Astrocyte (in vitro differentiated cells and primary cell): Measurements from ENCODE around the gene ADCY1. TPM values are rescaled to one million over a fixed set of nuclear protein-coding genes. Genes with fewer than 3 reads are reported as not detected.

Experiments used
- DNase-seq: peaks from one replicate; pipeline ENCODE4 v3.0.0-alpha.2; 2010; ENCODE audit warnings: low read depth
- FAIRE-seq: peaks from 2 replicates; lab custom pipeline; 2011; peaks lifted over from hg19 to GRCh38; lab: Jason Lieb, UNC
- H2AFZ ChIP-seq: 2 replicates; pipeline ENCODE4 v1.6.0; 2012; ENCODE audit warnings: low read depth, low read length, inconsistent platforms
- H3K27ac ChIP-seq: 2 replicates; pipeline ENCODE4 v1.5.1; 2011; ENCODE audit warnings: low read depth, low read length, inconsistent platforms
- H3K27me3 ChIP-seq: 2 replicates; pipeline ENCODE4 v1.6.0; 2011; ENCODE audit warnings: low read length, inconsistent platforms; ENCODE audit not compliant: insufficient read depth
- H3K36me3 ChIP-seq: 2 replicates; pipeline ENCODE4 v1.5.1; 2011; ENCODE audit warnings: low read length, inconsistent platforms; ENCODE audit not compliant: insufficient read depth
- H3K4me1 ChIP-seq: 2 replicates; pipeline ENCODE4 v1.5.1; 2011; ENCODE audit warnings: low read length, inconsistent platforms; ENCODE audit not compliant: insufficient read depth
- H3K4me2 ChIP-seq: 2 replicates; pipeline ENCODE4 v1.6.0; 2012; ENCODE audit warnings: low read length, inconsistent platforms
- H3K4me3 ChIP-seq: 2 replicates; pipeline ENCODE4 v1.5.1; 2011; ENCODE audit warnings: low read depth, mild to moderate bottlenecking, low read length, inconsistent platforms; ENCODE audit not compliant: insufficient read depth
- H3K79me2 ChIP-seq: 2 replicates; pipeline ENCODE4 v1.6.0; 2012; ENCODE audit warnings: mild to moderate bottlenecking, low read length, inconsistent platforms; ENCODE audit not compliant: insufficient read depth
- H3K9ac ChIP-seq: 2 replicates; pipeline ENCODE4 v1.6.0; 2012; ENCODE audit warnings: mild to moderate bottlenecking, low read length, inconsistent platforms
- H3K9me3 ChIP-seq: 2 replicates; pipeline ENCODE4 v1.5.1; 2012; ENCODE audit warnings: low read depth, mild to moderate bottlenecking, low read length, inconsistent platforms; ENCODE audit not compliant: insufficient read depth
- H4K20me1 ChIP-seq: 2 replicates; pipeline ENCODE4 v1.6.0; 2012; ENCODE audit warnings: low read length, inconsistent platforms; ENCODE audit not compliant: insufficient read depth
- H3K27ac Mint-ChIP-seq: one replicate; pipeline ENCODE4 v1.8.0; 2021; ENCODE audit warnings: mild to moderate bottlenecking, mixed read lengths; ENCODE audit not compliant: unreplicated experiment
- H3K27me3 Mint-ChIP-seq: one replicate; pipeline ENCODE4 v1.8.0; 2021; ENCODE audit warnings: low read depth, mixed read lengths; ENCODE audit not compliant: unreplicated experiment
- H3K36me3 Mint-ChIP-seq: one replicate; pipeline ENCODE4 v1.8.0; 2021; ENCODE audit warnings: low read depth, mixed read lengths; ENCODE audit not compliant: unreplicated experiment
- H3K4me1 Mint-ChIP-seq: one replicate; pipeline ENCODE4 v1.8.0; 2021; ENCODE audit warnings: low read depth, mixed read lengths; ENCODE audit not compliant: unreplicated experiment
- H3K4me3 Mint-ChIP-seq: one replicate; pipeline ENCODE4 v1.8.0; 2021; ENCODE audit warnings: mild to moderate bottlenecking, moderate library complexity, mixed read lengths; ENCODE audit not compliant: unreplicated experiment
- H3K9me3 Mint-ChIP-seq: one replicate; pipeline ENCODE4 v1.8.0; 2021; ENCODE audit warnings: mild to moderate bottlenecking, mixed read lengths; ENCODE audit not compliant: unreplicated experiment
- EZH2 ChIP-seq: IDR thresholded peaks from 2 replicates; pipeline ENCODE4 v1.6.1; 2012; ENCODE audit warnings: mild to moderate bottlenecking, low read length, inconsistent platforms; ENCODE audit not compliant: insufficient read depth
- total RNA-seq: library from RNA; stranded (reverse); gene quantifications from 2 replicates; pipeline ENCODE4 v1.2.1, GENCODE V29; 2021
- TF ChIP-seq, protein P1 (sequence below): IDR thresholded peaks from 2 replicates; pipeline ENCODE4 v1.5.1; 2011; ENCODE audit warnings: low read depth, mild to moderate bottlenecking, inconsistent platforms, low read length, moderate library complexity; ENCODE audit not compliant: insufficient read depth

Gene ADCY1
- total RNA-seq, 1 donor from 2014 or later: 1.6 TPM

DNA sequence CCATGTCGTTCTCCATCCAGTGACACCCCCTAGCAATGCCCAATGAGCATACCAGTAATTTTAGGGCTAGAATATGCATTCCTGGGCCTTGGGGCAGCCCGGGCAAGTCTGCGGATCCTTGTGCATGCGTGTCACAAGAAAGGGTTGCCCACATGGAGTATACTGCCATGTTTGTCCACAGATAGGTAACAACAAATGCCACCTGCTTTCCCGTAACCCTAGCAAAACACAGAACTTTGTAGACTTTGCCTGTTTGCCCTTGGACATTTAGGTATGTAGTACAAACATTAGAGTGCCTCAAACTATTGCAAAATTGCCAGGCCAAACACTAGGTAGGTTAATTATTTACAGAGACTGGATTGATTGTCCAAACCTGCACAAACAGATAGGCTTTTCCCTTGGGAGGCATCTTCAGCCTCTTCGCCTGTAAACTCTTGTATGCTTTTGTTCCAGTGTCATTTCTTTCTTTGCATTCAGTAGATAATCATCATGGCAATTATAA, 117.0 kb downstream of the ADCY1 start:
- DNase-seq: no peak
- Mint-ChIP-seq H3K4me3 (no peak overlapping the region), H3K27ac (no peak overlapping the region), H3K36me3 (peaks cover 2% of the 10 kb centered on the region), H3K4me1 (peaks cover 13% of the 10 kb centered on the region), H3K27me3 (peaks cover 1% of the 10 kb centered on the region), H3K9me3 (no peaks in the 10 kb centered on the region)
- no peak overlapping the region for H3K9ac ChIP-seq
- no peaks in the 10 kb centered on the region for H3K79me2 ChIP-seq
- peaks cover 17% of the 10 kb centered on the region for H3K4me1 ChIP-seq
- H3K36me3 ChIP-seq: no peaks in the 10 kb centered on the region
- no peaks in the 10 kb centered on the region for H3K27me3 ChIP-seq
- no peak for FAIRE-seq
- TF ChIP-seq, protein P1, sequence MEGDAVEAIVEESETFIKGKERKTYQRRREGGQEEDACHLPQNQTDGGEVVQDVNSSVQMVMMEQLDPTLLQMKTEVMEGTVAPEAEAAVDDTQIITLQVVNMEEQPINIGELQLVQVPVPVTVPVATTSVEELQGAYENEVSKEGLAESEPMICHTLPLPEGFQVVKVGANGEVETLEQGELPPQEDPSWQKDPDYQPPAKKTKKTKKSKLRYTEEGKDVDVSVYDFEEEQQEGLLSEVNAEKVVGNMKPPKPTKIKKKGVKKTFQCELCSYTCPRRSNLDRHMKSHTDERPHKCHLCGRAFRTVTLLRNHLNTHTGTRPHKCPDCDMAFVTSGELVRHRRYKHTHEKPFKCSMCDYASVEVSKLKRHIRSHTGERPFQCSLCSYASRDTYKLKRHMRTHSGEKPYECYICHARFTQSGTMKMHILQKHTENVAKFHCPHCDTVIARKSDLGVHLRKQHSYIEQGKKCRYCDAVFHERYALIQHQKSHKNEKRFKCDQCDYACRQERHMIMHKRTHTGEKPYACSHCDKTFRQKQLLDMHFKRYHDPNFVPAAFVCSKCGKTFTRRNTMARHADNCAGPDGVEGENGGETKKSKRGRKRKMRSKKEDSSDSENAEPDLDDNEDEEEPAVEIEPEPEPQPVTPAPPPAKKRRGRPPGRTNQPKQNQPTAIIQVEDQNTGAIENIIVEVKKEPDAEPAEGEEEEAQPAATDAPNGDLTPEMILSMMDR: no peak
- no peak for TF ChIP-seq EZH2
- H3K9me3 ChIP-seq: no peaks in the 10 kb centered on the region
- no peaks in the 10 kb centered on the region for H4K20me1 ChIP-seq
- H3K4me3 ChIP-seq: no peak overlapping the region
- no peak overlapping the region for H2AFZ ChIP-seq
- no peak overlapping the region for H3K4me2 ChIP-seq
- no peak overlapping the region for H3K27ac ChIP-seq

DNA sequence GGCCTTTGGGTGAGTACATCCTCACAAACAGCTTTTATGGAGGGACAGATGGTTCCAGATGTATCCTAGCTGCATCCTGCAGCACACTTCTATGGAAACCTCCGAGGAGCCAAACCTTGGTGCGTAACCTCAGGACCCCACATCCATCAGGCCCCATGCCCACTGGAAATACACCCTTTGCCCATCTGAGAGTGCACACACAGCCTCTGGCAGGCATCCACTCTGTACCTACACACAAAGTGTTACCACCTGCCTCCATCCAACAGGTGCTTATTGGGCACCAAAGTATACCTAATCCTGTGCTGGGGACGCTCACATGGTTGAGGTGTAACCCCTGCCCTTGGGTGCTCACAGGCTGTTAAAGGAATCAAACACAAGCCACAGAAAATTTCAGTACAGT, 117.9 kb downstream of the ADCY1 start:
- no peaks in the 10 kb centered on the region for H3K9me3 Mint-ChIP-seq
- no peak for FAIRE-seq

More for the DNA sequence above, 117.9 kb downstream of the ADCY1 start:
- Histone ChIP-seq H3K4me2 (no peak overlapping the region), H3K9ac (no peak overlapping the region), H3K36me3 (no peaks in the 10 kb centered on the region), H4K20me1 (no peaks in the 10 kb centered on the region), H3K9me3 (no peaks in the 10 kb centered on the region), H2AFZ (no peak overlapping the region), H3K4me3 (no peak overlapping the region), H3K27ac (no peak overlapping the region), H3K79me2 (no peaks in the 10 kb centered on the region), H3K4me1 (peaks cover 17% of the 10 kb centered on the region), H3K27me3 (no peaks in the 10 kb centered on the region)
- H3K4me1 Mint-ChIP-seq: peaks cover 13% of the 10 kb centered on the region
- no peak overlapping the region for H3K4me3 Mint-ChIP-seq
- H3K27ac Mint-ChIP-seq: no peak overlapping the region
- DNase-seq: no peak
- H3K36me3 Mint-ChIP-seq: peaks cover 2% of the 10 kb centered on the region
- TF ChIP-seq EZH2: no peak
- TF ChIP-seq, protein P1: no peak
- peaks cover 1% of the 10 kb centered on the region for H3K27me3 Mint-ChIP-seq
